ENCODE results near the gene ABHD12. TPM values are rescaled to one million over a fixed set of nuclear protein-coding genes. Genes with fewer than 3 reads are reported as not detected.
A peak's percentile ranks its signal among the peaks of the same experiment; 100 is the strongest.

The ABHD12 gene
- total RNA-seq, 2 donors from 2014 or later = 70.1 to 84.7 TPM

DNA sequence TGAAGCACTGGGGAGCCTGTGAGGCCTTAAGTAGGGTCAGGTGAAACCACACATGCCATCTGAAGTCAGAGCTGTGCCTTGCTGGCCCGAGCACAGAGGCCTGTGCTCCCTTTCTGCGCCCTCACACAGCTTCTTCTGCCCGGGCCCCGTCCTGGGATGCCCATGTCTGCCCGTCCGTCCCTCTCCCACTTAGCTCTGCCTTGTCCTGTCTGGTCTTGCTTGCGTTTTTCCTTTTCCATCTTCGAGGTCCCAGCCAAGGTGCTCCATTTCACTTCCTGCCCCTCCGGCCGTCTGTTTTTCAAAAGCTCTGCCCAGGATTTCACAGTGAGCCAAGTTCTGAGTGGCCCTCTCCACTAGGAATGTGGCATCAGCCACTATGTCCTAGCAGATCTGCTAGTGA, 97.1 kb downstream of the ABHD12 start:
- 19% methylated on average over 10 of the region's 10 CpGs for WGBS
- no peak overlapping the region for H3K4me3 ChIP-seq
- H3K27me3 ChIP-seq (replicated peaks; ENCODE audit: insufficient read depth) = no peaks in the 10 kb centered on the region
- no peak for TF ChIP-seq POLR2A (IDR thresholded peaks at IDR 0.05)
- peak; percentile 54 for TF ChIP-seq POLR2AphosphoS5 (IDR thresholded peaks at IDR 0.05)
- no peak for TF ChIP-seq CTCF (IDR thresholded peaks at IDR 0.05)
- DNase-seq (ENCODE audit: low spot score) = peak; percentile 53
- peaks cover 8% of the 10 kb centered on the region for H3K4me1 ChIP-seq (replicated peaks)
- no peaks in the 10 kb centered on the region for H3K9me3 ChIP-seq
- intact Hi-C loops (cut with DNase I) = no loop called here
- H3K27ac ChIP-seq = peak overlapping the region; percentile 47 to 49
- peaks cover 5 to 37% of the 10 kb centered on the region in 2 donors for H3K36me3 ChIP-seq

DNA sequence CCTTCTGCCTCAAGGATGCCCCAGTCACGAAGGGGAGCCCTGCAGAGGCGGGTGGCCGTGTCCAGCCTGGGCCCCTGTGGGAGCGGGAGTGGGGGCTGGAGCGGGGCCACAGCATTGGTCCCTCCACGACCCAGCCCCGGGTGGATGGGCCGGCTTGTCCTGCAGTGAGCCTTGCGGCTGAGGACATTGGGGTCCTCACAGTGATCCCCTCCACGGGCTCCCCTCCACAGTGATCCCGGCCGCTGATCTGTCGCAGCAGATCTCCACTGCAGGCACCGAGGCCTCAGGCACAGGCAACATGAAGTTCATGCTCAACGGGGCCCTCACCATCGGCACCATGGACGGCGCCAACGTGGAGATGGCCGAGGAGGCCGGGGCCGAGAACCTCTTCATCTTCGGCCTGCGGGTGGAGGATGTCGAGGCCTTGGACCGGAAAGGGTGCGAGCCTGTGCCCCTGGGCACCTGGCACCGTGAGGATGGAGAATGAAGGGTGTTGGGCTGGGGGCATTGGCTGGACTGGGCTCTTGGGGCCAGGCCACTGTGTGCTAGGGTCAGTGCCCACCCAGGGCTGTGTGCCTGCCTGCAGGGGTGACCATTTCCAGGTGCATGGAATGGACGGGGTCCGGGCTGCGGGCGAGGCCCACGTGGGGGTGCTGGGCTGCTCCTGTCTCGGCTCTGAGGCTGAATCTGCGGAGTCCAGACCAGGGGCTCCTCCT, 98.3 kb downstream of the ABHD12 start:
- Histone ChIP-seq H3K4me3 (no peak overlapping the region), H3K36me3 (peaks cover 11 to 42% of the 10 kb centered on the region in 2 donors), H3K27ac (peak overlapping the region; percentile 26 to 47), H3K4me1 (replicated peaks) (peaks cover 8% of the 10 kb centered on the region), H3K27me3 (replicated peaks; ENCODE audit: insufficient read depth) (no peaks in the 10 kb centered on the region), H3K9me3 (no peaks in the 10 kb centered on the region)
- 88% methylated on average over 35 of the region's 35 CpGs for WGBS
- DNase-seq (ENCODE audit: low spot score) = no peak
- intact Hi-C loops (cut with DNase I) = no loop called here
- TF ChIP-seq POLR2AphosphoS5 (IDR thresholded peaks at IDR 0.05) (no peak), CTCF (IDR thresholded peaks at IDR 0.05) (no peak), POLR2A (IDR thresholded peaks at IDR 0.05) (no peak)

- WGBS = 89% methylated on average over 23 of the region's 26 CpGs
- H3K36me3 ChIP-seq = peaks cover 11 to 46% of the 10 kb centered on the region in 2 donors
- no peak overlapping the region for H3K4me3 ChIP-seq
- intact Hi-C loops (cut with DNase I) = no loop called here
- H3K9me3 ChIP-seq = no peaks in the 10 kb centered on the region
- H3K27me3 ChIP-seq (replicated peaks; ENCODE audit: insufficient read depth) = no peaks in the 10 kb centered on the region
- TF ChIP-seq POLR2A (IDR thresholded peaks at IDR 0.05) = no peak
- TF ChIP-seq POLR2AphosphoS5 (IDR thresholded peaks at IDR 0.05) = no peak
- TF ChIP-seq CTCF (IDR thresholded peaks at IDR 0.05) = no peak
- H3K4me1 ChIP-seq (replicated peaks) = peaks cover 8% of the 10 kb centered on the region
- no peak for DNase-seq (ENCODE audit: low spot score)
- peak overlapping the region; percentile 16 to 26 for H3K27ac ChIP-seq
Observed at GRCh38 chr20:25291432-25292133, 99.1 kb downstream of the ABHD12 start.

DNA sequence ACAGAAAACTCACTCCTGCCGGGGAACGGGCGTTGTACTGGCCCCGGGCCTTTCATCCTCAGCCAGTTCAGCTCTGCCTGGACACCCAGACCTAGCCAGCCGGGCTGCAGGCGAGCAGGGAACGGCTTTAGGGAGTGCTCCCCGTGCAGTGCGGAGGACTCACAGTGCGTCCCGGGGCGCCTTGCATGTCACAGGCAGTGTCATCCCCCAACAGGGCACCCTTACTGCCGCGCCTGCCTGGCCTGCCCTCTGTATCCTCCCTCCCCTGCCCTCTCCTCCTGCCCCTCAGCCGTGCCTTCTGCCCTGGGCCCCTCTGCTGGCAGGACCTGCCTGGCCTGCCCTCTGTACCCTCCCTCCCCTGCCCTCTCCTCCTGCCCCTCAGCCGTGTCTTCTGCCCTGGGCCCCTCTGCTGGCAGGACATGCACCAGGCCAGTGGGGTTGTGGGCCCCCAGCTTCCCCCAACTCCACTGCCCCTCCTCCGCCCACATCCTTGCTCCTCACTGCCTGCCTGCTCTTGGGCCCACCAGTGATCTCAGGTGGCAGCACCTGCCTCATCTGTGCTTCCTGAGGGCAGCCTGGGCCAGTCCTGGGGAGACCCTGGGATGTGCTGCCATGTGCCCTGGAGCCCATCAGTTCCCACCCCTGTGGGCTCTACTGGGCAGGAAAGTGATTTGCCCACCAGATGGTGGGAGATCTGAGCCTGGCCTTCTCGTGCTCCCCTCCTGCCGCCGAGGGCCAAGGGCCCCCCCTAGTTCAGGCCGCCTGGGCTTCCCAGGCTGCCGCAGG, 99.8 kb downstream of the ABHD12 start:
- intact Hi-C loops (cut with DNase I) = no loop called here
- no peaks in the 10 kb centered on the region for H3K9me3 ChIP-seq
- TF ChIP-seq CTCF (IDR thresholded peaks at IDR 0.05) (no peak), POLR2A (IDR thresholded peaks at IDR 0.05) (no peak), POLR2AphosphoS5 (IDR thresholded peaks at IDR 0.05) (no peak)
- DNase-seq (ENCODE audit: low spot score) = no peak
- no peaks in the 10 kb centered on the region for H3K27me3 ChIP-seq (replicated peaks; ENCODE audit: insufficient read depth)
- H3K4me3 ChIP-seq = no peak overlapping the region
- 83% methylated on average over 19 of the region's 22 CpGs for WGBS
- peak overlapping the region in 1 of 2 donors; percentile 16 for H3K27ac ChIP-seq
- H3K36me3 ChIP-seq = peaks cover 11 to 48% of the 10 kb centered on the region in 2 donors
- peaks cover 8% of the 10 kb centered on the region for H3K4me1 ChIP-seq (replicated peaks)
